Fibroblast of upper back skin (primary cell): ENCODE measurements around the gene MRGPRF.
A peak's percentile ranks its signal among the peaks of the same experiment; 100 is the strongest.

Source experiments
- DNase-seq: peaks from one replicate; pipeline ENCODE4 v3.0.0-alpha.2; 2013

The MRGPRF gene

GRCh38 chr11:69018924-69019323 lies 5.9 kb upstream of the MRGPRF start:
- peak; percentile 55 for DNase-seq

GRCh38 chr11:69017951-69018350 lies 4.9 kb upstream of the MRGPRF start:
- no peak for DNase-seq

GRCh38 chr11:69014898-69015549 lies 2.0 kb upstream of the MRGPRF start:
- no peak for DNase-seq

GRCh38 chr11:69014084-69014851 lies 1.2 kb upstream of the MRGPRF start:
- DNase-seq = no peak

- peak; percentile 36 for DNase-seq
Observed at GRCh38 chr11:69012092-69013008, 696 bp downstream of the MRGPRF start.

GRCh38 chr11:69011624-69012091 lies 1.4 kb downstream of the MRGPRF start:
- DNase-seq = no peak

GRCh38 chr11:69010964-69011623 lies 2.0 kb downstream of the MRGPRF start:
- peak; percentile 84 for DNase-seq

GRCh38 chr11:69010361-69010891 lies 2.6 kb downstream of the MRGPRF start:
- no peak for DNase-seq

GRCh38 chr11:69009441-69010211 lies 3.4 kb downstream of the MRGPRF start:
- no peak for DNase-seq

- peak; percentile 96 for DNase-seq
Observed at GRCh38 chr11:69008737-69009440, 4.2 kb downstream of the MRGPRF start.

- DNase-seq = no peak
Observed at GRCh38 chr11:69007975-69008381, 5.1 kb downstream of the MRGPRF start.

GRCh38 chr11:69006816-69007215 lies 6.2 kb downstream of the MRGPRF start:
- DNase-seq = no peak

- DNase-seq = no peak
Observed at GRCh38 chr11:69005631-69006368, 7.2 kb downstream of the MRGPRF start.

- DNase-seq = no peak
Observed at GRCh38 chr11:69005183-69005630, 7.8 kb downstream of the MRGPRF start.

GRCh38 chr11:69004411-69005182 lies 8.4 kb downstream of the MRGPRF start:
- no peak for DNase-seq

- no peak for DNase-seq
Observed at GRCh38 chr11:69003866-69004367, 9.1 kb downstream of the MRGPRF start.

- DNase-seq = no peak
Observed at GRCh38 chr11:69003301-69003865, 9.7 kb downstream of the MRGPRF start.

- no peak for DNase-seq
Observed at GRCh38 chr11:69002570-69003231, 10.3 kb downstream of the MRGPRF start.
